ENCODE measurements around the gene TRIM69.
"Not testable (repeated sequence)": the region's sequence is repeated elsewhere in the genome, so short reads cannot be mapped to it uniquely, and the experiment has no call there.

TRIM69 gene

GRCh38 chr15:44736181-44736765 lies at the start of gene TRIM69:
TSS of gene TRIM69 (plus strand) at chr15:44736528. CDS start at chr15:44736705, 177 bp downstream.
- no peak for DNase-seq

- DNase-seq = not testable (repeated sequence)
Observed at GRCh38 chr15:44689318-44689717, 47.0 kb upstream of the TRIM69 start.

- not testable (repeated sequence) for DNase-seq
Observed at GRCh38 chr15:44690245-44690644, 46.1 kb upstream of the TRIM69 start.

GRCh38 chr15:44692659-44693058 lies 43.7 kb upstream of the TRIM69 start:
- DNase-seq = no peak

GRCh38 chr15:44694416-44694815 lies 41.9 kb upstream of the TRIM69 start:
- no peak for DNase-seq

- no peak for DNase-seq
Observed at GRCh38 chr15:44695294-44695693, 41.0 kb upstream of the TRIM69 start.

- DNase-seq = no peak
Observed at GRCh38 chr15:44697014-44697413, 39.3 kb upstream of the TRIM69 start.

- no peak for DNase-seq
Observed at GRCh38 chr15:44698641-44699040, 37.7 kb upstream of the TRIM69 start.

- not testable (repeated sequence) for DNase-seq
Observed at GRCh38 chr15:44700676-44701075, 35.7 kb upstream of the TRIM69 start.

- DNase-seq = no peak
Observed at GRCh38 chr15:44705986-44706385, 30.3 kb upstream of the TRIM69 start.

- DNase-seq = no peak
Observed at GRCh38 chr15:44706401-44706800, 29.9 kb upstream of the TRIM69 start.

GRCh38 chr15:44706946-44707636 lies 29.2 kb upstream of the TRIM69 start:
- no peak for DNase-seq

GRCh38 chr15:44710236-44711095 lies 25.9 kb upstream of the TRIM69 start:
- DNase-seq = no peak

- peak; percentile 95 for DNase-seq
Observed at GRCh38 chr15:44711096-44711742, 25.1 kb upstream of the TRIM69 start, which contains the start of the genes B2M and PATL2. TSS of gene B2M (plus strand) at chr15:44711517. CDS start at chr15:44711547, 30 bp downstream. TSS of gene PATL2 (minus strand) at chr15:44711323. CDS start at chr15:44676490, 34,833 bp downstream.

GRCh38 chr15:44711743-44712345 lies 24.5 kb upstream of the TRIM69 start:
- DNase-seq = no peak

- DNase-seq = no peak
Observed at GRCh38 chr15:44712346-44713005, 23.9 kb upstream of the TRIM69 start.

GRCh38 chr15:44713006-44713966 lies 23.0 kb upstream of the TRIM69 start:
- no peak for DNase-seq

- no peak for DNase-seq
Observed at GRCh38 chr15:44715142-44715796, 21.1 kb upstream of the TRIM69 start.

- DNase-seq = no peak
Observed at GRCh38 chr15:44715797-44716334, 20.5 kb upstream of the TRIM69 start.
